Muscle of leg (tissue), 11 donors: ENCODE results near the gene ATP6V0A1. TPM values are rescaled to one million over a fixed set of nuclear protein-coding genes. Genes with fewer than 3 reads are reported as not detected.
"Not testable (repeated sequence)": the region's sequence is repeated elsewhere in the genome, so short reads cannot be mapped to it uniquely, and the experiment has no call there.

Experiments used
- DNase-seq: peaks from one replicate; pipeline ENCODE4 v3.0.0; 2013
- H3K27ac ChIP-seq: one replicate; pipeline ENCODE4 v1.5.1; 2013; ENCODE audit warnings: mild to moderate bottlenecking, low read length, control low read depth
- H3K27me3 ChIP-seq: one replicate; pipeline ENCODE4 v1.6.1; 2013; ENCODE audit warnings: low read length; ENCODE audit not compliant: control insufficient read depth, insufficient read depth
- H3K36me3 ChIP-seq: one replicate; pipeline ENCODE4 v1.6.1; 2013; ENCODE audit warnings: low read length; ENCODE audit not compliant: control insufficient read depth, insufficient read depth
- H3K4me1 ChIP-seq: one replicate; pipeline ENCODE4 v1.6.1; 2013; ENCODE audit warnings: low read length; ENCODE audit not compliant: control insufficient read depth, insufficient read depth
- H3K4me3 ChIP-seq: one replicate; pipeline ENCODE4 v1.5.1; 2013; ENCODE audit warnings: low read length, control low read depth
- H3K9me3 ChIP-seq: replicated peaks from 2 replicates; pipeline ENCODE4 v1.6.1; 2013; ENCODE audit warnings: low read depth, low read length; ENCODE audit not compliant: control insufficient read depth
- WGBS: methylation state at CpG from one replicate; pipeline ENCODE4 v1.1.5; 2013; ENCODE audit warnings: missing lambda C conversion rate; ENCODE audit not compliant: insufficient coverage; 5-methylcytosine and 5-hydroxymethylcytosine counted together
- polyA plus RNA-seq, 8 donors: library from polyadenylated mRNA; unstranded; fragments of 120-200 nt; gene quantifications; one replicate each; pipeline versions ENCODE4 v1.2.1 to v1.2.3, GENCODE V29; 2013; ENCODE audit warnings: inconsistent platforms in 1 of 8, low replicate concordance in 1 of 8; ENCODE audit not compliant: insufficient read length in 8 of 8, insufficient read depth in 1 of 8
- total RNA-seq: library from RNA; stranded (reverse); fragments of 120-200 nt; gene quantifications from one replicate; pipeline ENCODE4 v1.2.4, GENCODE V29; 2013

Gene ATP6V0A1
- total and polyA plus RNA-seq, 9 donors = 16.7 to 36.4 (median 22.9) TPM

DNA sequence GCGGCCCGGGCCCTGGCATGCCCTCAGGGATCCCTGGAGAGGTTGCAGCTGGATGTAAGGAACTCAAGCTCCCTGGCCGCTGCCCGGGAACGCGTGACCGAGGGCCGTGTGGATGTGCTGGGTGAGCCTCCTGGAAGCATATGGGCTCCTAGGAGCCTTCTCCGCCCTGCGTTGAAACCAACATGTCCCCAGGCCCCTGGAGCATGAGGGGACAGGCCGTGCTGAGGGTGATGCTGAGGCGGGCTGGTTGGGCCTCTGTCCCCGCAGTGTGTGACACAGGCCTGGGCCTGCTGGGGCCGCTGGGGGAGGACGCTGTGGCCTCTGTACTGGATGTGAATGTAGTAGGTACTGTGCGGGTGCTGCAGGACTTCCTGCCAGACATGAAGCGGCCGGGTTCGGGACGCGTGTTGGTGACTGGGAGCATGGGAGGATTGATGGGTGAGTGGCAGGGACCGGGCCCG, 88.4 kb downstream of the ATP6V0A1 start:
- Histone ChIP-seq H3K4me3 (no peak overlapping the region), H3K36me3 (peaks cover 27% of the 10 kb centered on the region), H3K9me3 (no peaks in the 10 kb centered on the region), H3K27me3 (peaks cover 3% of the 10 kb centered on the region), H3K4me1 (peaks cover 37% of the 10 kb centered on the region), H3K27ac (no peak overlapping the region)
- WGBS = 71% methylated on average over 19 of the region's 23 CpGs
- DNase-seq = no peak

- 84% methylated on average over 13 of the region's 14 CpGs for WGBS
- Histone ChIP-seq H3K27me3 (peaks cover 3% of the 10 kb centered on the region), H3K36me3 (peaks cover 23% of the 10 kb centered on the region), H3K27ac (no peak overlapping the region), H3K4me3 (no peak overlapping the region), H3K9me3 (no peaks in the 10 kb centered on the region), H3K4me1 (peaks cover 31% of the 10 kb centered on the region)
- no peak for DNase-seq
Measured at GRCh38 chr17:42547698-42548069, 89.0 kb downstream of the ATP6V0A1 start.

DNA sequence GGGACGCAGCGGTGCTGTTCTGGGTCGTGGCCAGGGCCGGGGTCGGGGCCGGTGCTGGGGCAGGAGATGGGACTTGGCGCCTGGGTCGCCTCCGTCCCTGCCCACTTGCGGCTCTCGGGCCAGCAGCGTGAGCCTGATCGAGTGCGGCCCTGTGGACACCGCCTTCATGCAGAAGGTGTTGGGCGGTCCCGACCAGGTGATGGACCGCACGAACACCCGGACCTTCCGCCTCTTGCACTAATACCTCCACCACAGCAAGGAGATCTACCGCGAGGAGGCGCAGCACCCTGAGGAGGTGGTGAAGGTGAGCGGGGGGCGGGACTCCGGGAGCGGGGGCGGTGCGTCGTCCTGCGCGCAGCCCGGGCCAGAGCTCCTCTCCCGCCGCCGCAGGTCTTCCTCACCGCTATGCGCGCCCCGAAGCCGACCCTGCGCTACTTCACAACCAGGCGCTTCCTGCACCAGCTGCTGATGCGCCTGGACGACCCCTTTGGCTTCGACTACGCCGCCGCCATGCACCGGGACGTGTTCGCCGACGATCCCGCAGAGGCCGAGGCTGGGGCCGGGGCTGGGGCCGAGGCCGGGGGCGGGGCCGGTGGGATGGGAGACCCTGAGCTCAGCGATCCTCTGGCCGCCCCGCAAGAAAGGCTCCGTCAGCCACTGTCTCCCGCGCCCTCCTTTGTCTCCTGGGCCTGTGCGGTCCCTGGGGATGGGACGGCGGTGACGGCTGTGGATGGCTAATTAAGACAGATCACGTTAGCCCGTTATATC, 89.6 kb downstream of the ATP6V0A1 start:
- no peaks in the 10 kb centered on the region for H3K9me3 ChIP-seq
- H3K36me3 ChIP-seq = peaks cover 17% of the 10 kb centered on the region
- peaks cover 29% of the 10 kb centered on the region for H3K4me1 ChIP-seq
- peaks cover 3% of the 10 kb centered on the region for H3K27me3 ChIP-seq
- DNase-seq = no peak
- no peak overlapping the region for H3K27ac ChIP-seq
- peak overlapping the region; percentile 37 for H3K4me3 ChIP-seq
- 8% methylated on average over 59 of the region's 74 CpGs for WGBS

- Histone ChIP-seq H3K4me1 (peaks cover 29% of the 10 kb centered on the region), H3K36me3 (peaks cover 13% of the 10 kb centered on the region), H3K9me3 (no peaks in the 10 kb centered on the region), H3K27ac (no peak overlapping the region), H3K4me3 (no peak overlapping the region), H3K27me3 (peaks cover 3% of the 10 kb centered on the region)
- DNase-seq = no peak
- WGBS = 97% methylated on average over 8 of the region's 14 CpGs
Measured at GRCh38 chr17:42548993-42549755, 90.5 kb downstream of the ATP6V0A1 start.

DNA sequence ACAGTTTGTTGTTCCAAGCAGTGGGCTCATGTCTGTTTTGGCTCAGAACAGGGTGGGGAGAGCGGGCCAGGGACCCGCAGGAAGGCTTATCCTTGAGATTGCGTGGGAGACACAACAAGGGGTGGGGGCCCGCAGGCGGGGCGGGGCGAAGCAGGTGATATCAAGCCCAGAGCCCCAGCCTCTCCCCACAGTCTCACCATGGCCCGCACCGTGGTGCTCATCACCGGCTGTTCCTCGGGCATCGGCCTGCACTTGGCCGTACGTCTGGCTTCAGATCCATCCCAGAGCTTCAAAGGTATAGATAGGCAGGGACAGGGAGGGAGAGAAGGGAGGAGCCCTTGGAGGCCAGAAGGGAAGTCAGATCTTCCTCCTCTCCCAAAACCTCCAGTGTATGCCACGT, 94.1 kb downstream of the ATP6V0A1 start, which contains the start of gene HSD17B1:
Gene HSD17B1 (plus strand): TSS at position 188 of the 400 bp plus-strand sequence. CDS start 11 bp downstream, at position 199.
- H3K4me3 ChIP-seq = peak within 1 kb of the TSS; percentile 96
- H3K27me3 ChIP-seq, H3K36me3 ChIP-seq, H3K27ac ChIP-seq, DNase-seq, H3K9me3 ChIP-seq: not testable (repeated sequence)
- peaks cover 26% of the 10 kb centered on the region for H3K4me1 ChIP-seq
- WGBS = 96% methylated on average over 4 of the region's 15 CpGs

DNA sequence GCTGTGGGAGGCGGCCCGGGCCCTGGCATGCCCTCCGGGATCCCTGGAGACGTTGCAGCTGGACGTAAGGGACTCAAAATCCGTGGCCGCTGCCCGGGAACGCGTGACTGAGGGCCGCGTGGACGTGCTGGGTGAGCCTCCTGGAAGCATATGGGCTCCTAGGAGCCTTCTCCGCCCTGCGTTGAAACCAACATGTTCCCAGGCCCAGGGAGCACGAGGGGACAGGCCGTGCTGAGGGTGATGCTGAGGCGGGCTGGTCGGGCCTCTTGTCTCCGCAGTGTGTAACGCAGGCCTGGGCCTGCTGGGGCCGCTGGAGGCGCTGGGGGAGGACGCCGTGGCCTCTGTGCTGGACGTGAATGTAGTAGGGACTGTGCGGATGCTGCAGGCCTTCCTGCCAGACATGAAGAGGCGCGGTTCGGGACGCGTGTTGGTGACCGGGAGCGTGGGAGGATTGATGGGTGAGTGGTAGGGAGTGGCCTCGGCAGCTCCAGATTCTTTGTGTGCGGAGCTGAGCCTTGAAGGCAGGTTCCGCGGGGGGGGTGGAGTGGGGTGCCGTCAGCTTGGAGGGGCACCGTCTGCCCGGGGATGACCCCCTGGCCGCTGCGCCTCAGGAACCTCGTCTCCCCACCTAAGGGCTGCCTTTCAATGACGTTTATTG, 94.6 kb downstream of the ATP6V0A1 start:
- Histone ChIP-seq H3K27me3 (peaks cover 3% of the 10 kb centered on the region), H3K9me3 (no peaks in the 10 kb centered on the region), H3K4me1 (peaks cover 26% of the 10 kb centered on the region), H3K4me3 (peak overlapping the region; percentile 96), H3K36me3 (no peaks in the 10 kb centered on the region), H3K27ac (no peak overlapping the region)
- 57% methylated on average over 42 of the region's 45 CpGs for WGBS
- no peak for DNase-seq

GRCh38 chr17:42553866-42554249, 95.2 kb downstream of the ATP6V0A1 start:
- 60% methylated on average over 12 of the region's 16 CpGs for WGBS
- Histone ChIP-seq H3K36me3 (no peaks in the 10 kb centered on the region), H3K9me3 (no peaks in the 10 kb centered on the region), H3K27ac (peak overlapping the region; percentile 95), H3K27me3 (peaks cover under 1% of the 10 kb centered on the region), H3K4me3 (peak overlapping the region; percentile 96), H3K4me1 (peaks cover 23% of the 10 kb centered on the region)
- DNase-seq = no peak

GRCh38 chr17:42554250-42555121, 95.8 kb downstream of the ATP6V0A1 start:
- under 1% methylated on average over 65 of the region's 82 CpGs for WGBS
- Histone ChIP-seq H3K9me3 (no peaks in the 10 kb centered on the region), H3K27ac (peak overlapping the region; percentile 95), H3K4me1 (peaks cover 23% of the 10 kb centered on the region), H3K27me3 (no peaks in the 10 kb centered on the region), H3K4me3 (peak overlapping the region; percentile 96), H3K36me3 (no peaks in the 10 kb centered on the region)
- peak; percentile 96 for DNase-seq

GRCh38 chr17:42555122-42555622, 96.5 kb downstream of the ATP6V0A1 start:
- peak overlapping the region; percentile 96 for H3K4me3 ChIP-seq
- H3K4me1 ChIP-seq = peaks cover 23% of the 10 kb centered on the region
- peak overlapping the region; percentile 95 for H3K27ac ChIP-seq
- H3K36me3 ChIP-seq = no peaks in the 10 kb centered on the region
- no peak for DNase-seq
- H3K27me3 ChIP-seq = no peaks in the 10 kb centered on the region
- H3K9me3 ChIP-seq = no peaks in the 10 kb centered on the region
- WGBS = no CpG with 5 or more reads among the region's 4 CpGs
